22Rv1 (cell line): ENCODE data around the gene WNT9A.

Experiments used
- ZFX ChIP-seq: fragments of 450-650 bp; IDR thresholded peaks from 2 replicates; pipeline ENCODE4 v1.6.1; 2017; ENCODE audit warnings: antibody characterized with exemption, borderline replicate concordance
- TF ChIP-seq, protein P1 (sequence below): fragments of 450-650 bp; IDR thresholded peaks from 2 replicates; pipeline ENCODE4 v1.5.1; 2017; ENCODE audit warnings: mild to moderate bottlenecking

GRCh38 chr1:227927971-227928741 is 19.6 kb downstream of the WNT9A start:
- TF ChIP-seq, protein P1, sequence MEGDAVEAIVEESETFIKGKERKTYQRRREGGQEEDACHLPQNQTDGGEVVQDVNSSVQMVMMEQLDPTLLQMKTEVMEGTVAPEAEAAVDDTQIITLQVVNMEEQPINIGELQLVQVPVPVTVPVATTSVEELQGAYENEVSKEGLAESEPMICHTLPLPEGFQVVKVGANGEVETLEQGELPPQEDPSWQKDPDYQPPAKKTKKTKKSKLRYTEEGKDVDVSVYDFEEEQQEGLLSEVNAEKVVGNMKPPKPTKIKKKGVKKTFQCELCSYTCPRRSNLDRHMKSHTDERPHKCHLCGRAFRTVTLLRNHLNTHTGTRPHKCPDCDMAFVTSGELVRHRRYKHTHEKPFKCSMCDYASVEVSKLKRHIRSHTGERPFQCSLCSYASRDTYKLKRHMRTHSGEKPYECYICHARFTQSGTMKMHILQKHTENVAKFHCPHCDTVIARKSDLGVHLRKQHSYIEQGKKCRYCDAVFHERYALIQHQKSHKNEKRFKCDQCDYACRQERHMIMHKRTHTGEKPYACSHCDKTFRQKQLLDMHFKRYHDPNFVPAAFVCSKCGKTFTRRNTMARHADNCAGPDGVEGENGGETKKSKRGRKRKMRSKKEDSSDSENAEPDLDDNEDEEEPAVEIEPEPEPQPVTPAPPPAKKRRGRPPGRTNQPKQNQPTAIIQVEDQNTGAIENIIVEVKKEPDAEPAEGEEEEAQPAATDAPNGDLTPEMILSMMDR, result no peak
- TF ChIP-seq ZFX, result no peak
